ENCODE measurements around the gene SMIM1. TPM values are rescaled to one million over a fixed set of nuclear protein-coding genes. Genes with fewer than 3 reads are reported as not detected.

SMIM1 gene
- polyA plus RNA-seq, 2 of the 4 experiments (the other 2 are of a cell fraction): 0.67 to 1.1 TPM

DNA sequence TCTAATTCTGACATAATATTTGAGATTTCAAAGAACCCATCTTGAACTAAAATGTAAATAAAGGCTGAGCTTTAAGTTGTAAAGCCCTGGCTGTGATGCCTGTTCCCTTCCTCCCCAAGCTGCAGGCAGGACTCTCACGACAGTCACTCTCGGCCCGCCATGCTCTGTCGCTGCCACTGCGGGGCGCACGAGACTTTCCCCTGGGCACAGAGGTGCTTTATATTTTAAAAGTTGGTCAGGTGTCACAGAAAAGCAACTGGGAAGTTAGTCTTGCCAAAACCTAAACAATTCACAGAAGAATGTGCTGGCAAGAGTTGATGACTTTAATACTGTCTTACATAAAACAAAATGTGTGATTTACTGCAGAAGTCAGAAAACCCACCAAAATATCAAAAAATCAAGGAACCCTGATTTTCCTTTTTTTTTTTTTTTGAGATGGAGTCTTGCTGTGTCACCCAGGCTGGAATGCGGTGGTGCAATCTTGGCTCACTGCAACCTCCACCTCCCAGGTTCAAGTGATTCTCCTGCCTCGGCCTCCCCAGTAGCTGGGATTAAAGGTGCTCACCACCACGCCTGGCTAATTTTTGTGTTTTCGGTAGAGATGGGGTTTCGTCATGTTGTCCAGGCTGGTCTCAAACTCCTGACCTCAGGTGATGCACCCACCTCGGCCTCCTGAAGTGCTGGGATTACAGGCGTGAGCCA is 13.1 kb downstream of the SMIM1 start:
- FAIRE-seq (no peak), DNase-seq (ENCODE audit: low read depth in 1 of 2, low spot score in 1 of 2) (no peak), ATAC-seq (peak; percentile 58 to 80; a peak in 4 of 6 replicates)
- ChIA-PET POLR2A (no interaction called here), CTCF (interaction anchor here (0.7 kb wide), 1 partner anchor 73 kb away, joined by 5 read pairs; no protein-coding TSS in a partner anchor)
- H3K9me3 ChIP-seq: no peaks in the 10 kb centered on the region
- H3K4me3 ChIP-seq: no peak overlapping the region
- H3K27ac ChIP-seq: no peak overlapping the region
- 76% methylated on average over 14 of the region's 14 CpGs for WGBS (ENCODE audit: missing lambda C conversion rate)
- no peak overlapping the region for H3K4me2 ChIP-seq
- TF ChIP-seq FOSB (CRISPR knock-in tag; IDR thresholded peaks at IDR 0.05): no peak
- TF ChIP-seq EHMT2 (IDR thresholded peaks at IDR 0.05; ENCODE audit: low read depth): no peak
- no peak for TF ChIP-seq RNF2 (IDR thresholded peaks at IDR 0.05; ENCODE audit: borderline replicate concordance, low read depth)
- TF ChIP-seq, protein P1, sequence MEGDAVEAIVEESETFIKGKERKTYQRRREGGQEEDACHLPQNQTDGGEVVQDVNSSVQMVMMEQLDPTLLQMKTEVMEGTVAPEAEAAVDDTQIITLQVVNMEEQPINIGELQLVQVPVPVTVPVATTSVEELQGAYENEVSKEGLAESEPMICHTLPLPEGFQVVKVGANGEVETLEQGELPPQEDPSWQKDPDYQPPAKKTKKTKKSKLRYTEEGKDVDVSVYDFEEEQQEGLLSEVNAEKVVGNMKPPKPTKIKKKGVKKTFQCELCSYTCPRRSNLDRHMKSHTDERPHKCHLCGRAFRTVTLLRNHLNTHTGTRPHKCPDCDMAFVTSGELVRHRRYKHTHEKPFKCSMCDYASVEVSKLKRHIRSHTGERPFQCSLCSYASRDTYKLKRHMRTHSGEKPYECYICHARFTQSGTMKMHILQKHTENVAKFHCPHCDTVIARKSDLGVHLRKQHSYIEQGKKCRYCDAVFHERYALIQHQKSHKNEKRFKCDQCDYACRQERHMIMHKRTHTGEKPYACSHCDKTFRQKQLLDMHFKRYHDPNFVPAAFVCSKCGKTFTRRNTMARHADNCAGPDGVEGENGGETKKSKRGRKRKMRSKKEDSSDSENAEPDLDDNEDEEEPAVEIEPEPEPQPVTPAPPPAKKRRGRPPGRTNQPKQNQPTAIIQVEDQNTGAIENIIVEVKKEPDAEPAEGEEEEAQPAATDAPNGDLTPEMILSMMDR (IDR thresholded peaks at IDR 0.05): peak; percentile 31; the same call in 2 of the 3 replicates
- TF ChIP-seq, protein P2, sequence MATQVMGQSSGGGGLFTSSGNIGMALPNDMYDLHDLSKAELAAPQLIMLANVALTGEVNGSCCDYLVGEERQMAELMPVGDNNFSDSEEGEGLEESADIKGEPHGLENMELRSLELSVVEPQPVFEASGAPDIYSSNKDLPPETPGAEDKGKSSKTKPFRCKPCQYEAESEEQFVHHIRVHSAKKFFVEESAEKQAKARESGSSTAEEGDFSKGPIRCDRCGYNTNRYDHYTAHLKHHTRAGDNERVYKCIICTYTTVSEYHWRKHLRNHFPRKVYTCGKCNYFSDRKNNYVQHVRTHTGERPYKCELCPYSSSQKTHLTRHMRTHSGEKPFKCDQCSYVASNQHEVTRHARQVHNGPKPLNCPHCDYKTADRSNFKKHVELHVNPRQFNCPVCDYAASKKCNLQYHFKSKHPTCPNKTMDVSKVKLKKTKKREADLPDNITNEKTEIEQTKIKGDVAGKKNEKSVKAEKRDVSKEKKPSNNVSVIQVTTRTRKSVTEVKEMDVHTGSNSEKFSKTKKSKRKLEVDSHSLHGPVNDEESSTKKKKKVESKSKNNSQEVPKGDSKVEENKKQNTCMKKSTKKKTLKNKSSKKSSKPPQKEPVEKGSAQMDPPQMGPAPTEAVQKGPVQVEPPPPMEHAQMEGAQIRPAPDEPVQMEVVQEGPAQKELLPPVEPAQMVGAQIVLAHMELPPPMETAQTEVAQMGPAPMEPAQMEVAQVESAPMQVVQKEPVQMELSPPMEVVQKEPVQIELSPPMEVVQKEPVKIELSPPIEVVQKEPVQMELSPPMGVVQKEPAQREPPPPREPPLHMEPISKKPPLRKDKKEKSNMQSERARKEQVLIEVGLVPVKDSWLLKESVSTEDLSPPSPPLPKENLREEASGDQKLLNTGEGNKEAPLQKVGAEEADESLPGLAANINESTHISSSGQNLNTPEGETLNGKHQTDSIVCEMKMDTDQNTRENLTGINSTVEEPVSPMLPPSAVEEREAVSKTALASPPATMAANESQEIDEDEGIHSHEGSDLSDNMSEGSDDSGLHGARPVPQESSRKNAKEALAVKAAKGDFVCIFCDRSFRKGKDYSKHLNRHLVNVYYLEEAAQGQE (IDR thresholded peaks at IDR 0.05): no peak
- no peak for TF ChIP-seq KDM5A (IDR thresholded peaks at IDR 0.05)
- no peak for TF ChIP-seq CEBPB (IDR thresholded peaks at IDR 0.05)
- TF ChIP-seq EP300 (IDR thresholded peaks at IDR 0.05): no peak
- TF ChIP-seq, protein P3, sequence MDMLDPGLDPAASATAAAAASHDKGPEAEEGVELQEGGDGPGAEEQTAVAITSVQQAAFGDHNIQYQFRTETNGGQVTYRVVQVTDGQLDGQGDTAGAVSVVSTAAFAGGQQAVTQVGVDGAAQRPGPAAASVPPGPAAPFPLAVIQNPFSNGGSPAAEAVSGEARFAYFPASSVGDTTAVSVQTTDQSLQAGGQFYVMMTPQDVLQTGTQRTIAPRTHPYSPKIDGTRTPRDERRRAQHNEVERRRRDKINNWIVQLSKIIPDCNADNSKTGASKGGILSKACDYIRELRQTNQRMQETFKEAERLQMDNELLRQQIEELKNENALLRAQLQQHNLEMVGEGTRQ (IDR thresholded peaks at IDR 0.05): no peak
- TF ChIP-seq, protein P4, sequence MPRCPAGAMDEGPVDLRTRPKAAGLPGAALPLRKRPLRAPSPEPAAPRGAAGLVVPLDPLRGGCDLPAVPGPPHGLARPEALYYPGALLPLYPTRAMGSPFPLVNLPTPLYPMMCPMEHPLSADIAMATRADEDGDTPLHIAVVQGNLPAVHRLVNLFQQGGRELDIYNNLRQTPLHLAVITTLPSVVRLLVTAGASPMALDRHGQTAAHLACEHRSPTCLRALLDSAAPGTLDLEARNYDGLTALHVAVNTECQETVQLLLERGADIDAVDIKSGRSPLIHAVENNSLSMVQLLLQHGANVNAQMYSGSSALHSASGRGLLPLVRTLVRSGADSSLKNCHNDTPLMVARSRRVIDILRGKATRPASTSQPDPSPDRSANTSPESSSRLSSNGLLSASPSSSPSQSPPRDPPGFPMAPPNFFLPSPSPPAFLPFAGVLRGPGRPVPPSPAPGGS (IDR thresholded peaks at IDR 0.05): no peak
- TF ChIP-seq RCOR1 (IDR thresholded peaks at IDR 0.05; ENCODE audit: low read depth, low read length): no peak
- TF ChIP-seq, protein P5, sequence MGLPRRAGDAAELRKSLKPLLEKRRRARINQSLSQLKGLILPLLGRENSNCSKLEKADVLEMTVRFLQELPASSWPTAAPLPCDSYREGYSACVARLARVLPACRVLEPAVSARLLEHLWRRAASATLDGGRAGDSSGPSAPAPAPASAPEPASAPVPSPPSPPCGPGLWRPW (IDR thresholded peaks at IDR 0.05): no peak
- TF ChIP-seq RAD21 (conservative IDR thresholded peaks at IDR 0.05 in 1 of 2, IDR thresholded peaks at IDR 0.05 in 1 of 2): peak; percentile 17 to 40; a peak in 2 of 5 replicates
- no peak for TF ChIP-seq ZNF302 (CRISPR knock-in tag; IDR thresholded peaks at IDR 0.05)
- no peak for TF ChIP-seq ZSCAN20 (CRISPR knock-in tag; IDR thresholded peaks at IDR 0.05)
- H3K4me1 ChIP-seq: no peaks in the 10 kb centered on the region
